NCI-H146 treated with DMSO at 0.1 percent for 48 hours (cell line): ENCODE data around the gene KCNAB2.

Experiments used
- DNase-seq: peaks from one replicate; lab custom pipeline; 2025; ENCODE audit not compliant: unreplicated experiment; lab: John Stamatoyannopoulos, UW

KCNAB2 gene

DNA sequence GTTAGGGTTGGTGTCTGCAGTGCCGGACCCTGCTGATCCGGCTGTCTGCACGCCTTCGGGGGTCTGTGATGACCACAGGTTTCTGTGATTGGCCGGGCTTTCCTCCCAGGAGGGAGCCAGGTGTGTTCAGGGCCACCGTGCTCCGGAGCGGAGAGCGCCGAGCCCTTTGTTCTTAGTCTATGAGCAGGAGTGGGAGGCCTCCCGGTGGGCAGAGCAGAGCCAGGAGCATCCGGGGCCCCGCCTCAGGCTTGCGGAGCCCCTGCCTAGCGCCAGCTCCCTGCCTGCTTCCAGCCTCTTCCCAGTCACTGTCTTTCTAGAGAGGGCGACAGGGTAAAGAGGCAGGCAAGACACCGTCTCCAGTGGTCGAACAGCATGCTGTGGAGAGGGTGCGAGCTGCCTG lies 31.8 kb downstream of the KCNAB2 start:
- no peak for DNase-seq

DNA sequence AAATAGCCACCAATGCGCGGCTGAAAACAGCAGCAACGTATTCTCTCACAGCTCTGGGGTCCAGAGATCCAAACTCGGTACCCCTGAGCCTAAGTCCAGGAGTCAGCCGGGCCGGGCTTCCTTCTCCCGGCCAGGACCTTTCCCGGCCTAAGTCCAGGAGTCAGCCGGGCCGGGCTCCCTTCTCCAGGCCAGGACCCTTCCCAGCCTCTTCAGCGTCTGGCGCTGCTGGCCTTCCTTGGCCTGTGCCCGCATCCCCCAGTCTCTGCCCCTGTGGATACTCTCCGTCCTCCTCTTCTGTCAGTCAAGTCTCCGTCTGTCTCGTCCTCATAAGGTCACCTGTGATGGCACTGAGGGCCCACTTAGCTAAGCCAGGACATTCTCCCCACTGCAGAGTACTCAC lies 32.2 kb downstream of the KCNAB2 start:
- DNase-seq, result no peak

DNA sequence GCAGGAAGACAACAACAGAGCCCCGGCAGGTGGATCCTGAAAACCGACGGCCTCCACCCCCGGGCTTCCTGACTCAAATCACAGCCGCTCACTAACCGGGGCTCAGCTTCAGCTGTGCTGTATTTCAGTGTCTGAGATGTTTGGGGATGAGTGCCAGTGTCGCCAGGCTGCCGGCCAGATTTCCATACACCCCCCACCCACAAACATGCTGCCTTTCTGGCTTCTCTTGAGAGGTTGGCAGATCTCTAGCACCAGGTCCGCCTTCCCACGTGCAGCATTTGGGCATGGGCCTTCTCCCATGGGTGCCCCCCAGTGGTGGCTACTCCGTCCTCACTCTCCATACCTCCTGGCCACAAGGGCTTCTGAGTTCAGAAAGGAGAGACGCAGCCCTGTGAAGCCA lies 34.8 kb downstream of the KCNAB2 start:
- DNase-seq, result no peak

DNA sequence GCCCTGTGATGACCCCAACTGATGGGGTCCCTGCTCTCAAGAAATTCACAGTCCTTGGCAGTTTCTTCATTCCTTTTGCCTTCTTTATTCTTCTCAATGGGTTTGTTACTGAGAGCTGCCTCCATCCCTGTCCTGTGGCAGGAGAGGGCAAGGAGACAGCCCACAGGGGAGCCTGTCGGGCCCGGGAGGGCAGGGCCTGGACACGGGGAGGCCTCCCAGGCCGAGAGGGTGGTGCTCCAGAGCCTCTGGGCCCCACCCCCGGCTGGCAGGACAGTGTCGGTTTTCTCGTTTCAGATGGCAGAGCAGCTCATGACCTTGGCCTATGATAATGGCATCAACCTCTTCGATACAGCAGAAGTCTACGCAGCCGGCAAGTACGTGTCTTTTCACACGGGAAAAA lies 36.2 kb downstream of the KCNAB2 start:
- no peak for DNase-seq

DNA sequence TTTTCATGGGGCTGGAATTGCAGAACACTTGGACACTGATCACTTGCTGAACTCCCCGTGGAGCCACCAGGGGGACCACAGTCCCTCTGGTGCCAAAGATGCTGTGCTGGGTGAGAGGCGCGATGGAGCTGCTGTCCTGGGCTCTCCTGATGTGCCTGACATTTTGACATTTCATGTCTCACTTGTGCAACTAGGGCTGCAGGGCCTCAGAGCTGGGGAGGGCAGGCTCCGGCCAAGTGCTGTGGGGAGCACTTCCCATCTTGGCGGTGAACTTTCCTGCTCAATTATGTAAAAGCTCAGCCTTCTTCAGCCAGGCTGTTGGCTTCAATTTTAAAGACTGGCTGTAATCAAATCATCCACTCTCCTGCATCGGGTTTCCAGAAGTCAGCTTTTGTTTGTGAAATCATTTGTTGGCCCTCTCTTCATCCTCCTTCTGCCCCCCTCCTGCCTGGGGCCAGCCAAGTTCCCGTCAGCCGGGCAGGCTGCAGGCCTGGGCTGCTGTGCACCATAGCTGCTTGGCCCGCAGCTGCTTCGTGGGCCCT lies 36.8 kb downstream of the KCNAB2 start:
- DNase-seq, result no peak

DNA sequence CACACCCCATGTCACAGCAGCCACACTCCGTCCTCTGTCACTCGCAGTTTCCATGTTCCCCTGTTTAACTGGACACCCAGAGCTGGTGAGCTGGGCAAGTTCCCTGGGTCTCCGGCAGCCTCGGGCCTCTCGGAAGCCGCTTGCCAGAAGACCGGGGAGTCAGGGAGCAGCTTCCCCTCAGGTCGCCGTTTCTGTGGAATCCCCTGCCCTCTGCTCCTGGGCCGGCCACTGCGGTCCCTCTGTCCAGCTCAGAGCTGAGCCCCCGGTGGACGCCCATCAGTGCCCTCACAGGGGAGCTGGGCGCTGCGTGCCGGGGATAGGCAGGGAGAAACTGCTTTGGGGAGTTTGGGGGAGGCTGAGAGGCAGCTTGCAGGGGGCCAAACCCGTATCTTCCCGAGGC lies 37.7 kb downstream of the KCNAB2 start:
- DNase-seq, result no peak

DNA sequence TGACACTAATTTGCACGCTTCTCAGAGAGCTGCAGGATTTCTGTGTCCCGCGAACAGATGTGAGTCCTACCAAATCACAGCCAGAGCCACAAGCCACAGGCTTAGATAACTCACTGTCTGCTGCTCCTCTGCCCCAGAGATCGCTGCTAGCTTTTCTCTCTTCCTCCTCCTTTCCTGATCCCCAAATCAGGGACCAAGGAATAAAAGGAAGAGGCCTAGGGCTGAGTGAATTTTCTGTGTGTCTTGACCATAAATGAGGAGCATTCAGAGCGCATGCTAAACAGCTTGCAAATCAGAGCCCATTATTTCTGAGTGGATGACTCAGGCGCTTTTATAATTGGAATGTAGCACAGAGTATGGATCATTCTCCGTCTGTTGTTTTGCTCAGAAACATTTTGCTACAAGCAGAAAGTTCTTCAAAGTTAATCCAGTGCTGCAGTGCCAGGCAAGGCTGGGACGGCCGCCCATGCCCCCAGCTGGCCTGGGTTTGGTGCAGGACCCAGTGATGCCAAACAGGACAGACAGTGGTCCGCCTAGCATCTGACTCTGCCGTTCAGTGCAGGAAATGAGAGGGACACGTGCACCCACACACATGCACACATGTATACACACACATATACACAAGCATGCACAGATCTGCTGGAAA lies 38.2 kb downstream of the KCNAB2 start:
- DNase-seq, result no peak

DNA sequence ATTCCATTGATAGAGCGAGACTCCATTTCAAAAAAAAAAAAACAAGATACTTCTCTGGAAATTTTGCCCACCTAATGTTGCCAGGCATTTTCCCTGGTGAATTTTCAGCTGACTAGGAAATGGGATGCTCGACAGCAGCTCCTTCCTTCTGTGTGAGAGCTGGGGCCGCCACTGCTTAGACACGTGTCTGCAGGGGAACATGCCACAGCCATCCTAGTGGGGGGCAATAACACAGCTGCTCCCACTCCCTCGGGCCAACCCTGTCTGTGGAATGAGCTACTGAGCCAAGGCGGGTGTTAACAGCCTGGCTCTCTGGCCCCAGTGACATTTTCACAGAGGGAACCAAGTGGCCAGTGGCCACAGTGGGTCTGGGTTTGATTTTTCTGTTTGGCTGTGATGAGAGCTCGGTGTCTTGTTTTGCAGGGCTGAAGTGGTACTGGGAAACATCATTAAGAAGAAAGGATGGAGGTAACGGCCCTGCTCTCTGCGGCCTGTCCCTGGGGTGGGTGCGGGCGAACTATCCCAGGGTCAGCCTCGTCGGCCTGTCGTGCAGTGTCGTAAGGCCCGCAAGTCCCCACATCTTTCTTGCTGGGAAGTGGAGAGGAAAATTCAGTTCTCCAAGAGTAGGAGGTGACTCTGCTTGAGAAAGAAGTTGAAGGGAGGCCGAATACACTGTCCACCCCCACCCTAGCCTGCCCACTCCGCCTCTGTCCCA lies 39.2 kb downstream of the KCNAB2 start:
- no peak for DNase-seq

DNA sequence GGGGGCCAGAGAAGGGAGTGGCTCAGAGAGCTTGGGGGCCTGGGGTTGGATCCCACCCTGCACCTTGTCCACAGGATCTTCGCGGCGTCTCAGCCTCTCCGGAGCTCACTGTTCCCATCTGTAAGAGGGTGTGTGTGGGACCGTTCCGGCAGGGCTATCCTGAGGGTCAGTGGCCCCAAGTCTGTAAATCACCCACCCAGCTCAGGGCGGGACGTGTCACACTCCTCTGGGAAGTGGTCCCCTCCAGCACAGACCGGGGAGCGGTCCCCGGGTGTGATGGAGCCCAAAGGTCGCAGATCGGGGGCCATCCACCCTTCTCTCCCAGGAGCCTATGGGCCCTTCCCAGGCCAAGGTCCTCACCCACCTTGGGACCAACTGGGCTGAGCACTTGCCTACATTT lies 40.0 kb downstream of the KCNAB2 start:
- DNase-seq, result no peak

DNA sequence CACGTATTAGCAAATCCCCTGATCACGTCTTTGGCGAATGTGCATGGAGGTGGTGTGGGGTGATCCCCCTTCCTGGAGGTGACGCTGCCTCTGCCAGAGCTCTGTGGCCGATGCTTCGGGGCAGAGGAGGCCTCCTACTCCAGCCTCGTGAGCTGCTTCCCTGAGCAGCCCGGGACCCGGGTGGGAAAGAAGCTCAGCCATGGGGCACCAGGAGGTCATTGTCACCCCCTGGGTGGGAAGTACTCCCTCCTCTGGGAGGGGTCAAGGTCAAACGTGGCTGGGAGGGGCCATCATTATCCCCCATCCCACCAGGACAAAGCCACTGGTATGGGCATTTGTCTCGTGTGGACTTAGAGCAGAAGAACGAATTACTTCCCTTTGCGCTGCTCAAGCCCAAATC lies 40.7 kb downstream of the KCNAB2 start:
- DNase-seq, result no peak

DNA sequence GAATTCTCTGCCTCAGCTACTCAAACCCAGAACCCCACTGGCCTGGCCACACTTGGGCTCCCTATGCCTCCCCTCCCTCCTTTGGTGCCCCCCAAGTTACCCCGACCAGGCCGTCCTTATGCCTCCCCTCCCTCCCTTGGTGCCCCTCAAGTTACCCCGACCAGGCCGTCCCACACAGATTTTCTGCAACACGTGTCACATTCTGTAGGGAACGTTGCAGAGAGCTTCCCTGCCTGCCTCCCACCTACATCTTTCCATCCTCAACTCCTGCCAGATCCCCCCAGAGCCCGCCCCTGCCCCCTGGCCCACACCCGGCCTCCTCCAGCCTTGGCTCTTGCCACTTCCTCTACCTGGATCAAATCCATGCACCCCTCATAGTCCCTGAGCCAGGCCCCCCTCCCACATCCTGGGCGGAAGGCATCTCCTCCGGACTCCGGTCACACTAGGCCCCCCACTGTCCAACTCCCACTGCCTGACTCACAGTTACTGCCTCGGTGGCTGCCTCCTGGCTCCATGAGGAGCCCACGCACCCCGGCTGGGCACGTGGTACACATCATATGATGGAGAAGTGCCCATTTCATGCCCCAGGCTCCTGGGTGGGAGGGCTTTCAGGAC lies 41.2 kb downstream of the KCNAB2 start:
- DNase-seq, result no peak

DNA sequence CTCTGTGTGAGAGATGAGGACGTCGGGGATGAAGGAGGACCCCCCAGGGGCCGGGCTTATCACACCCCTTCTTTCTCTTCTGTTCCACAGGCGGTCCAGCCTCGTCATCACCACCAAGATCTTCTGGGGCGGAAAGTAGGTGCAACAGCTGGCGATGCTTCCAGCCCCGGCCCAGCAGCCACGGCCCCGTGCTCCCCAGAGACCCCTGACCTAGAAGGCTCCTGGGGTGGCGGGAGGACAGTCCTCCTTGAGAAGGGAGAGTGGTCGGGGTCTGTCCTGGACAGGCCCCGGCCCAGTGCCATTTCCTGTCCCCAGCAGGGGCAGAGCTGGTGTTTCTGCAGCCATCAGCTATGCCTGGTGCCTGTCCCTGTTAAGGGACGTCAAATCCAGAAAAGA lies 41.7 kb downstream of the KCNAB2 start:
- DNase-seq, result no peak

DNA sequence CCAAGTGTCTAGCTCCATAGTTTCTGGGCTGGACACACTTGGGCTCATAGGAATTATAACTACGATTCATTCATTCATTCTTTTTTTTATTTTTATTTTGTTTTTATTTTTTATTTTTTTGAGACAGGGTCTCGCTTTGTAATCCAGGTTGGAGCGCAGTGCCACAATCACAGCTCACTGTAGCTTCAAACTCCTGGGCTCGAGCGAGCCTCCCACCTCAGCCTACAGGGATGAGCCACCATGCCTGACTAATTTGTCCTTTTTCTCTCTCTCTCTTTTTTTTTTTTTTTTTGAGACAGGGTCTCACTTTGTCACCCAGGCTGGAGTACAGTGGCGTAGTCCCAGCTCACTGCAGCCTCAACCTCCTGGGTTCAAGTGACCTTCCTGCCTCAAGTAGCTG lies 42.3 kb downstream of the KCNAB2 start:
- DNase-seq, result no peak

DNA sequence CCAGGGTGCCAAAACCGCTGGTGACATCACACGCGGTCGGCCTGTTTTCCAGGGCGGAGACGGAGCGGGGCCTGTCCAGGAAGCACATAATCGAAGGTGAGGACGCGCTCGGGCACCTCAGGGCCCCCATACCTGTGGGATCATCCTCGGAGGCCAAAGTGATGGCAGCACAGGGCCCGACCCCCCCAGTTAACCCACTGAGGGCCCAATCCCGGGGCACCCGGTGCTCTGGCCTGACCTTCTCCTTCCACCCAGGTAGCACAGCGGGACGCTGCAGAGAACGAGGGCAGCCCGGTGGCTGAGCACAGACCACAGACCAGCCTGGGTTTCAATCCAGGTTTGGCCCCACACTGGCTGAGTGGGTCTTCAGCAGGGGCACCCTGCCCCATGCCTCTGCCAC lies 43.3 kb downstream of the KCNAB2 start:
- no peak for DNase-seq

DNA sequence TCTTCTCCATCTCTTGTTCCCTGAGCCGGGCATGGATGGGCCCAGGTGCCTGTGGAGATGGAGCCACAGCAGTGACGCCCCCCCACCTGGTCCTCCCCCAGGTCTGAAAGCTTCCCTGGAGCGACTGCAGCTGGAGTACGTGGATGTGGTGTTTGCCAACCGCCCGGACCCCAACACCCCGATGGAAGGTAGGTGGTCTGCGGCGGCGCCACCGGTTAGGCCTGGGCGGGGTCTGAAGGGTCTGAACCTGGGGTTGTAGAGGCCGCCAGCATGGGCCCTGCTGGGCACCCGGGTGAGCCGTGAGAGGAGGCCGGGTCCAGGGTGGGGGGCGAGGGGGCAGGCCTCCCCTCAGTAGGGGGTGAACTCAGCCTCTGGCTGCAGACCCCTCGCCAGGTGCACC lies 44.6 kb downstream of the KCNAB2 start:
- no peak for DNase-seq

DNA sequence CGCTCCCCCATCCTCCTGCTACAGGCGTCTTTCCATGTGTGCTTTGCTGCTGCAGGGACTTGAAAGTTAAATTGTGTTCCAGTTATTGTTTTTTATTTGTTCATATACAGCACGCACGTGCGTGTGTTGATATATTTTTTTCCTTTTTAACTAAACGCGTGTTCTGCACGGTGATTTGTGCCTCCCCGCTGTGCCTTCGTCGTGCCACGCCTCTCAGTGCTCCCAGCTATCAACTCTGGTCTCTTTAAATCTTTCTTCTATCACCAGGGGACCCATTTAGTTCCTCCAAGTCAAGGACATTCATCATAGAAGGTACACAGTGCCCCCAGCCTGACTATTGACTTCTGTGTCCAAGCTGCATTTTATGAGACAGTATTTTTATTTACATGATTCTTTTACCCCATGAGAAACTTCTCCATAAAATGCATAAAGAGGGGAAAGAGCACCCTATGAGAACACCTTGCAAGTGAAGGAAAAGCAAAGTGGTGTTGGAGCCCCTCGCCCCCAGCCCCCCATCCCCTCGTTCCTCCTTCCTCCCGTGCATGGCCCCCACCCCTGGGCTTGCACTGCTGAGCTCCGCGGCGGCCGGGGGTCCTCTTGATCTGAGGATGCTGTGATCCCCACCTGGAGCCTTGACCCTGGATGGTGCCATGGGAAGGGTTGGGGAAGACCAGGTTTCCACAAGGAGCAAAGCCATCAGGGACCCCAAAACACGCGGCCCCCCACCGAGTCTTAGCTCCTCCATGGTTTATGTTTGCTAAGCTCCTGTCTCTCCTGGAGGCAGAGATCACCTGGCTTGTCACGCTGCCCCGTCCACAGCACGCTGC lies 45.5 kb downstream of the KCNAB2 start:
- no peak for DNase-seq

DNA sequence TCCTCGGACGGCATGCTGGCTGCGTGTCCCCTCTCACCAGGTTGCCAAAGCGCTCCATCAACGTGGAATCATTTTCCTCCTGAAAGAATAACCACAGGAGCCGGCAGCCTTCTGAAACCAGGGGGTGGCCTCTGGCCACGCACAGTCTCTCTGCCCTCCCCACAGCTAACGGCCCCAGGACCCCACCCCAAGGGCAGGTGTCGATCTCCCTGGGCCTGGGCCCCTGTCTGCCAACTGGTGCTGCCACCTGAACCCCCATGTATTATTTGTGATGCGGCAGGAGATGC lies 46.1 kb downstream of the KCNAB2 start:
- DNase-seq, result no peak

DNA sequence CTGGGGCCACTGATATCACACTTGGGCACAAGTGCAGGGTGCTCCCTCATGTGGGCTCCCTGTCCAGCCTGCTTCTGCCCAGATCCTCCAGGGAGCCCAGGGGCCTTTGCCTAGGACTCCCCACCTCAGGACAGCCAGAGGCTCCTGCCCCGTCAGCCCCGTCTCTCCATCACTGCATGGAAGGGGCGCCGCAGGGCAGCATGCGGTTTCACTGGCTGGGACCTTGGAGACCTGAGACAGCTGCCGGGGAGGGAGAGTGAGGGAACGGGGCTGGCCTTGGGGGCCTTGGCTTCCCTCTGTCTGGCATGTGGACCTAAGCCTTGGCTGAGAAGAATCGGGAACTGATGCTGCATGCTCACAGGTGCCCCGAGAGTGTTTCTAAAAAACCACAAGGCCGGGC lies 46.5 kb downstream of the KCNAB2 start:
- no peak for DNase-seq

DNA sequence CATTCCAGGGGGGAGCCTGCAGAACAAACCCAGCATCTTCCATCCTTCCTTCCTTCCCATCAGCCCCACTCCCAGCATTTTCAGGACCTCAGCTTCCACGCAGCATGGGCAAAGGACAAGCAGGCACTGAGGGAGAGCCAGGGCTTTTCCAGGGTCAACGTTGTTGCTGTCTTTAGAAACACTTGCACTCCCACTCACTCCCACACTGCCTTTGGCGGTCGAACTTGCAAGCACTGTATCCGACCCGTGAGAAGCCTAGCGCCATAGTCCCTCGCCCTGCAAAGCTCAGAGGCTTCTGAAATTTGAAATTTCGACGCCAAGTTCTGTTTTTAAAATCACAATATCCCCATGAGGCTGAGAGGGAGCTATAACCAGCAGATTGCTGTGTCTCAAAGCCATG lies 47.4 kb downstream of the KCNAB2 start:
- DNase-seq, result no peak

DNA sequence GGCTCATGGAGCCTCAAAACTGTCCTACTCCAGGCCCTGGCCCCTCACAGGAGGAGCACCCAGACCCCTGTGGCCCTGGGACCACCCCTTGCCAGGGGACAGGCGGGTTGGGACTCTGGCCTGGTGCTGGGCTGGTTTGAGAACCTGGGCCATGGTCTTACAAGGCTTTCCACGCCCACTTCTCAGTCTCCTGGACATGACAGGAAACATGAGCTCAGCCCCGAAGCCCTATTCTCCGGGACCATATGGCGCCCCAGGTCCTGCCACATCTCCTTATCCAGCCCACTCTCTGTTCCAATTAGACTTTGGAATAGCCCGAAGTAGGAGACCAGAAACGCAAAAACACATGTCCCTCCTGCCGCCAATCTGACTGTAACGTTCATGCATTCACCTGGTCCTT lies 47.9 kb downstream of the KCNAB2 start:
- no peak for DNase-seq

DNA sequence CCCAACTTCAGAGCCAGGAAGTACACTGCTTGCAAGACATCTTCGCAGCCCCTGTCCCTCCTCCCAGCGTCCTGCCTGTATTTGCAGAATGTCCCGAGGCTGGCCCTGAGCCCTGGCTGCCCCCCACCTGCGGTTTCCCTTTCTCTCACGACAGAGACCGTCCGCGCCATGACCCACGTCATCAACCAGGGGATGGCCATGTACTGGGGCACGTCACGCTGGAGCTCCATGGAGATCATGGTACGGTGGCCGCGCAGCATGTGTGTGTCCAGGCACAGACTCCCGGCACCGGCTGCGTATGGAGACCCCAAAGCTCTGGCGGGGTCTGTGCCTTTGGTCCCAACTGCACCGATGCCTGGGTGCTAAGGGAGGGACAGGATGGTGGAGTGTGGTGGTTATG lies 48.6 kb downstream of the KCNAB2 start:
- DNase-seq, result no peak
